A673 (cell line): ENCODE measurements around the gene WDR54.

Experiments
- CTCF ChIP-seq: fragments of 300-800, 200-600 bp; sonication (generic); conservative IDR thresholded peaks from 2 replicates; pipeline ENCODE4 v1.5.1; 2017; ENCODE audit warnings: low read depth, mild to moderate bottlenecking, antibody characterized with exemption, low read length, moderate library complexity, mixed read lengths
- EZH2 ChIP-seq: fragments of 200-600 bp; sonication (generic); IDR thresholded peaks from 2 replicates; pipeline ENCODE4 v1.6.1; 2017; ENCODE audit warnings: borderline replicate concordance, low read depth, mild to moderate bottlenecking, mixed read lengths, antibody characterized with exemption, low read length; ENCODE audit not compliant: poor library complexity, severe bottlenecking

GRCh38 chr2:74462786-74463105 lies 41.2 kb downstream of the WDR54 start:
- TF ChIP-seq CTCF (no peak), EZH2 (no peak)
